IMR-90 (cell line): ENCODE results near the gene PLA2G2F.

Experiments used
- CEBPB ChIP-seq: IDR thresholded peaks from 2 replicates; pipeline ENCODE4 v1.6.1; 2012; ENCODE audit warnings: low read depth, low read length, improper control_type of control experiment
- CTCF ChIP-seq: conservative IDR thresholded peaks from 2 replicates; pipeline ENCODE4 v1.5.1; 2012; ENCODE audit warnings: mild to moderate bottlenecking, low read depth, low read length, improper control_type of control experiment
- FOS ChIP-seq: fragments of 150-350 bp; IDR thresholded peaks from 2 replicates; pipeline ENCODE4 v1.6.1; 2016; ENCODE audit warnings: low read depth, low read length
- MAFK ChIP-seq: IDR thresholded peaks from 2 replicates; pipeline ENCODE4 v1.6.1; 2012; ENCODE audit warnings: low read depth, low read length, improper control_type of control experiment
- MAZ ChIP-seq: IDR thresholded peaks from 2 replicates; pipeline ENCODE4 v1.6.1; 2012; ENCODE audit warnings: low read depth, mild to moderate bottlenecking, low read length, improper control_type of control experiment, moderate library complexity, borderline replicate concordance
- MXI1 ChIP-seq: IDR thresholded peaks from 2 replicates; pipeline ENCODE4 v1.6.1; 2012; ENCODE audit warnings: low read depth, mild to moderate bottlenecking, low read length, moderate library complexity, borderline replicate concordance
- NFE2L2 ChIP-seq: fragments of 150-350 bp; IDR thresholded peaks from 2 replicates; pipeline ENCODE4 v1.6.1; 2016; ENCODE audit warnings: low read depth, mild to moderate bottlenecking, low read length
- POLR2A ChIP-seq: IDR thresholded peaks from 2 replicates; pipeline ENCODE4 v1.6.1; 2012; ENCODE audit warnings: mild to moderate bottlenecking, low read depth, low read length
- RFX5 ChIP-seq: IDR thresholded peaks from 2 replicates; pipeline ENCODE4 v1.8.0; 2012; ENCODE audit warnings: low read depth, mild to moderate bottlenecking, low read length, moderate library complexity
- SMC3 ChIP-seq: fragments of 150-350 bp; IDR thresholded peaks from 2 replicates; pipeline ENCODE4 v1.6.1; 2016; ENCODE audit warnings: low read depth, mild to moderate bottlenecking, antibody characterized with exemption, low read length, moderate library complexity
- USF2 ChIP-seq: fragments of 150-350 bp; IDR thresholded peaks from 2 replicates; pipeline ENCODE4 v1.6.1; 2017; ENCODE audit warnings: mild to moderate bottlenecking, antibody characterized with exemption, low read length, low read depth

GRCh38 chr1:20096840-20097447, 42.2 kb upstream of the PLA2G2F start:
- TF ChIP-seq MAFK (no peak), CTCF (no peak), SMC3 (no peak), POLR2A (no peak), MAZ (no peak), MXI1 (no peak), USF2 (no peak), FOS (no peak), RFX5 (no peak), NFE2L2 (no peak), CEBPB (no peak)
